HG03575 (cell line): ENCODE measurements around the gene GID4.

Experiments used
- ATAC-seq: cut with Tn5 transposase; IDR thresholded peaks from one replicate; pipeline ENCODE4 v1.9.1; 2021; ENCODE audit not compliant: unreplicated experiment, insufficient number of reproducible peaks, low FRiP score; ENCODE audit errors: extremely low read depth

The GID4 gene

DNA sequence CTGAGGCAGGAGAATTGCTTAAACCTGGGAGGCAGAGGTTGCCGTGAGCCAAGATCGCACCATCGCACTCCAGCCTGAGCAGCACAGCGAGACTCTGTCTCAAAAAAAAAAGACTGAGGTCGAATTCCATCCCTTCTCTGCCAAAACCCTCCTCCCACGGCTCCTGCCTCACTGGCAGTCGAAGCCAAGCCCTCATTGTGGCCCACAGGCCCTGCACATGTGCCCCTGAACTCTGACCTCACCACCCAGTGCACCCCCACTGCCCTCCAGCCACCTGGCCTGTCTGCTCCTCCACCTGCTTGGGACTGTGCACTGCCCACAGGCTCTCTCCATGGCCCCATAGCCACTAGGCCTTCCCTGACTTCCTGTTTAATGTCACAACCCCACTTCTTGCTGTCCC, 76.3 kb downstream of the GID4 start:
- no peak for ATAC-seq

- no peak for ATAC-seq
Measured at GRCh38 chr17:18116078-18116477, 76.9 kb downstream of the GID4 start.

- no peak for ATAC-seq
Measured at GRCh38 chr17:18117533-18117932, 78.3 kb downstream of the GID4 start.
